H9 (cell line): ENCODE results near the gene CEACAM16. TPM values are rescaled to one million over a fixed set of nuclear protein-coding genes. Genes with fewer than 3 reads are reported as not detected.

ENCODE experiments used
- DNase-seq: peaks from one replicate; pipeline ENCODE4 v3.0.0-alpha.2; 2017
- H2AFZ ChIP-seq: one replicate; pipeline ENCODE4 v1.6.1; 2013; ENCODE audit warnings: mild to moderate bottlenecking, low read length, control low read depth, moderate library complexity
- H2AK5ac ChIP-seq: 2 replicates; pipeline ENCODE4 v1.6.1; 2013; ENCODE audit warnings: low read length, control low read depth, mixed read lengths; ENCODE audit not compliant: insufficient read length
- H2BK120ac ChIP-seq: one replicate; pipeline ENCODE4 v1.6.1; 2013; ENCODE audit warnings: low read depth, mild to moderate bottlenecking, low read length, control low read depth, inconsistent platforms; ENCODE audit not compliant: poor library complexity, severe bottlenecking
- H2BK12ac ChIP-seq: 2 replicates; pipeline ENCODE4 v1.6.1; 2013; ENCODE audit warnings: low read length, control low read depth, mixed read lengths, low read depth; ENCODE audit not compliant: insufficient read length
- H2BK15ac ChIP-seq: 2 replicates; pipeline ENCODE4 v1.6.1; 2013; ENCODE audit warnings: low read depth, low read length, control low read depth
- H2BK20ac ChIP-seq: one replicate; pipeline ENCODE4 v1.6.1; 2013; ENCODE audit warnings: low read depth, mild to moderate bottlenecking, low read length, control low read depth, inconsistent platforms; ENCODE audit not compliant: poor library complexity, severe bottlenecking
- H2BK5ac ChIP-seq: 2 replicates; pipeline ENCODE4 v1.6.1; 2013; ENCODE audit warnings: low read length, control low read depth, mixed read lengths; ENCODE audit not compliant: insufficient read length
- H3K14ac ChIP-seq: 2 replicates; pipeline ENCODE4 v1.6.1; 2013; ENCODE audit warnings: low read length, control low read depth; ENCODE audit not compliant: insufficient read depth
- H3K18ac ChIP-seq: 2 replicates; pipeline ENCODE4 v1.6.1; 2013; ENCODE audit warnings: low read depth, mild to moderate bottlenecking, mixed read lengths, low read length, control low read depth; ENCODE audit not compliant: insufficient read length
- H3K23ac ChIP-seq: 2 replicates; pipeline ENCODE4 v1.6.1; 2013; ENCODE audit warnings: low read length, control low read depth, mixed read lengths, low read depth; ENCODE audit not compliant: insufficient read length
- H3K23me2 ChIP-seq: 2 replicates; pipeline ENCODE4 v1.6.1; 2013; ENCODE audit warnings: low read depth, mild to moderate bottlenecking, mixed read lengths, low read length, control low read depth; ENCODE audit not compliant: insufficient read length, poor library complexity, severe bottlenecking
- H3K27ac ChIP-seq: 2 replicates; pipeline ENCODE4 v1.5.1; 2013; ENCODE audit warnings: low read length, control low read depth, mixed read lengths, low read depth; ENCODE audit not compliant: insufficient read length
- H3K27me3 ChIP-seq: 2 replicates; pipeline ENCODE4 v1.6.1; 2013; ENCODE audit warnings: low read length, control low read depth, inconsistent platforms; ENCODE audit not compliant: insufficient read depth
- H3K4ac ChIP-seq: 2 replicates; pipeline ENCODE4 v1.6.1; 2013; ENCODE audit warnings: low read depth, mild to moderate bottlenecking, control low read depth, inconsistent platforms, low read length, moderate library complexity
- H3K4me1 ChIP-seq: 2 replicates; pipeline ENCODE4 v1.6.1; 2013; ENCODE audit warnings: low read length, control low read depth, inconsistent platforms; ENCODE audit not compliant: insufficient read depth
- H3K4me2 ChIP-seq: 2 replicates; pipeline ENCODE4 v1.6.1; 2013; ENCODE audit warnings: low read length, control low read depth, mixed read lengths; ENCODE audit not compliant: insufficient read length, insufficient read depth
- H3K56ac ChIP-seq: 2 replicates; pipeline ENCODE4 v1.6.1; 2013; ENCODE audit warnings: low read depth, mild to moderate bottlenecking, mixed read lengths, low read length, control low read depth; ENCODE audit not compliant: insufficient read length
- H3K79me1 ChIP-seq: 2 replicates; pipeline ENCODE4 v1.6.1; 2013; ENCODE audit warnings: low read depth, mild to moderate bottlenecking, moderate library complexity, low read length, control low read depth, inconsistent platforms; ENCODE audit not compliant: insufficient read depth, poor library complexity, severe bottlenecking
- H3K79me2 ChIP-seq: 2 replicates; pipeline ENCODE4 v1.6.1; 2013; ENCODE audit warnings: low read length, control low read depth, inconsistent platforms; ENCODE audit not compliant: insufficient read depth
- H3K9ac ChIP-seq: 2 replicates; pipeline ENCODE4 v1.6.1; 2013; ENCODE audit warnings: low read length, control low read depth, mixed read lengths; ENCODE audit not compliant: insufficient read length; ENCODE audit errors: extremely low read depth
- H3K9me3 ChIP-seq: one replicate; pipeline ENCODE4 v1.6.1; 2013; ENCODE audit warnings: low read depth, low read length, inconsistent platforms; ENCODE audit not compliant: control insufficient read depth
- H3T11ph ChIP-seq: one replicate; pipeline ENCODE4 v1.6.1; 2013; ENCODE audit warnings: mild to moderate bottlenecking, low read length, control low read depth, inconsistent platforms
- H4K20me1 ChIP-seq: one replicate; pipeline ENCODE4 v1.6.1; 2013; ENCODE audit not compliant: control insufficient read depth, insufficient read length, insufficient read depth
- H4K5ac ChIP-seq: 2 replicates; pipeline ENCODE4 v1.6.1; 2013; ENCODE audit warnings: low read depth, mild to moderate bottlenecking, mixed read lengths, low read length, control low read depth; ENCODE audit not compliant: insufficient read length
- H4K8ac ChIP-seq: replicated peaks from 2 replicates; pipeline ENCODE4 v1.6.1; 2013; ENCODE audit warnings: low read length, control low read depth, mixed read lengths, low read depth; ENCODE audit not compliant: insufficient read length
- H4K91ac ChIP-seq: 2 replicates; pipeline ENCODE4 v1.6.1; 2013; ENCODE audit warnings: low read depth, mild to moderate bottlenecking, moderate library complexity, mixed read lengths, low read length, control low read depth; ENCODE audit not compliant: insufficient read length
- H3K27ac Mint-ChIP-seq, 3 experiments: 2 replicates in 2 of 3; 3 replicates in 1 of 3; pipeline ENCODE4 v1.8.0; 2020 to 2021; ENCODE audit warnings: mixed read lengths in 3 of 3, mild to moderate bottlenecking in 1 of 3, moderate library complexity in 1 of 3
- H3K27me3 Mint-ChIP-seq: 2 replicates; pipeline ENCODE4 v1.8.0; 2021; ENCODE audit warnings: low read depth, mild to moderate bottlenecking, moderate library complexity, mixed read lengths
- H3K36me3 Mint-ChIP-seq, 3 experiments: 2 replicates in 2 of 3; 3 replicates in 1 of 3; pipeline ENCODE4 v1.8.0; 2020 to 2021; ENCODE audit warnings: low read depth in 3 of 3, mixed read lengths in 3 of 3; ENCODE audit not compliant: insufficient read depth in 1 of 3
- H3K4me1 Mint-ChIP-seq, 2 experiments: 2 replicates each; pipeline ENCODE4 v1.8.0; 2020; ENCODE audit warnings: mixed read lengths in 2 of 2
- H3K4me3 Mint-ChIP-seq, 2 experiments: 2 replicates in 1 of 2; 3 replicates in 1 of 2; pipeline ENCODE4 v1.8.0; 2020 to 2021; ENCODE audit warnings: mild to moderate bottlenecking in 2 of 2, mixed read lengths in 2 of 2, moderate library complexity in 1 of 2
- H3K9me3 Mint-ChIP-seq, 2 experiments: 2 replicates in 1 of 2; 3 replicates in 1 of 2; pipeline ENCODE4 v1.8.0; 2020; ENCODE audit warnings: mild to moderate bottlenecking in 2 of 2, mixed read lengths in 2 of 2, moderate library complexity in 1 of 2
- WGBS: extraction: QIAGEN DNeasy Blood & Tissue Kit; methylation state at CpG from one replicate; pipeline ENCODE4 v1.1.7; 2013; ENCODE audit warnings: missing lambda C conversion rate, low lambda C conversion rate, mixed read lengths; ENCODE audit not compliant: insufficient read length; ENCODE audit errors: extremely low coverage; 5-methylcytosine and 5-hydroxymethylcytosine counted together
- total RNA-seq: library from RNA; stranded (reverse); gene quantifications from 2 replicates; pipeline ENCODE4 v1.2.1, GENCODE V29; 2021
- TF ChIP-seq, protein P1 (sequence below): fragments of 200-600 bp; sonication (generic); conservative IDR thresholded peaks from 3 replicates; pipeline ENCODE4 v1.8.0; 2021; ENCODE audit warnings: antibody characterized with exemption, mild to moderate bottlenecking

CEACAM16 gene
- total RNA-seq, 1 experiment from 2014 or later: not detected

DNA sequence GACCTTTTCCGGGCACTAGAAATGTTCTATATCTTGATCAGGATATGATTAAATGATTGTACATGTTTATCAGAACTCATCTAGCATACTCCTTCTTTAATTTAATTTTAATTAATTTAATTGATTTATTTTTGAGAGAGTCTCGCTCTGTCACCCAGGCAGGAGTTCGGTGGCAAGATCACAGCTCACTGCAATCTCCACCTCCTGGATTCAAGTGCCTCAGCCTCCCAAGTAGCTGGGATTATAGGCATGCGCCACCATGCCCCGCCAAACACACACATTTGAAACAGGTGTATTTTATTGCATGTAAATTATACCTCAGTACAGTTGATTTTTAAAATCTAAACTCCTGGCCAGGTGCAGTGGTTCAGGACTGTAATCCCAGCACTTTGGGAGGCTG lies 32.1 kb downstream of the CEACAM16 start:
- Histone ChIP-seq H4K20me1 (no peaks in the 10 kb centered on the region), H2BK120ac (no peak overlapping the region), H3K9ac (no peak overlapping the region), H3K18ac (no peak overlapping the region), H3K23me2 (no peaks in the 10 kb centered on the region), H2BK20ac (no peak overlapping the region), H4K91ac (no peak overlapping the region), H3K27ac (no peak overlapping the region), H3T11ph (no peak overlapping the region), H3K9me3 (no peaks in the 10 kb centered on the region), H2BK5ac (no peak overlapping the region), H3K4me1 (no peaks in the 10 kb centered on the region), H3K79me2 (no peaks in the 10 kb centered on the region), H2BK12ac (no peak overlapping the region), H2BK15ac (no peak overlapping the region), H4K5ac (no peak overlapping the region), H2AFZ (no peak overlapping the region), H3K23ac (no peak overlapping the region), H3K27me3 (no peaks in the 10 kb centered on the region), H3K56ac (no peak overlapping the region), H3K4me2 (no peak overlapping the region), H3K4ac (no peak overlapping the region), H4K8ac (no peak overlapping the region), H3K14ac (no peak overlapping the region), H2AK5ac (no peak overlapping the region), H3K79me1 (no peaks in the 10 kb centered on the region)
- peaks cover 19% of the 10 kb centered on the region for H3K27me3 Mint-ChIP-seq
- H3K4me3 Mint-ChIP-seq: no peak overlapping the region
- peaks cover 0 to 3% of the 10 kb centered on the region in 2 experiments; a peak in 1 of 5 replicates for H3K9me3 Mint-ChIP-seq
- TF ChIP-seq, protein P1, sequence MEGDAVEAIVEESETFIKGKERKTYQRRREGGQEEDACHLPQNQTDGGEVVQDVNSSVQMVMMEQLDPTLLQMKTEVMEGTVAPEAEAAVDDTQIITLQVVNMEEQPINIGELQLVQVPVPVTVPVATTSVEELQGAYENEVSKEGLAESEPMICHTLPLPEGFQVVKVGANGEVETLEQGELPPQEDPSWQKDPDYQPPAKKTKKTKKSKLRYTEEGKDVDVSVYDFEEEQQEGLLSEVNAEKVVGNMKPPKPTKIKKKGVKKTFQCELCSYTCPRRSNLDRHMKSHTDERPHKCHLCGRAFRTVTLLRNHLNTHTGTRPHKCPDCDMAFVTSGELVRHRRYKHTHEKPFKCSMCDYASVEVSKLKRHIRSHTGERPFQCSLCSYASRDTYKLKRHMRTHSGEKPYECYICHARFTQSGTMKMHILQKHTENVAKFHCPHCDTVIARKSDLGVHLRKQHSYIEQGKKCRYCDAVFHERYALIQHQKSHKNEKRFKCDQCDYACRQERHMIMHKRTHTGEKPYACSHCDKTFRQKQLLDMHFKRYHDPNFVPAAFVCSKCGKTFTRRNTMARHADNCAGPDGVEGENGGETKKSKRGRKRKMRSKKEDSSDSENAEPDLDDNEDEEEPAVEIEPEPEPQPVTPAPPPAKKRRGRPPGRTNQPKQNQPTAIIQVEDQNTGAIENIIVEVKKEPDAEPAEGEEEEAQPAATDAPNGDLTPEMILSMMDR: no peak
- no peak for DNase-seq
- H3K36me3 Mint-ChIP-seq: no peaks in the 10 kb centered on the region
- H3K27ac Mint-ChIP-seq: no peak overlapping the region
- H3K4me1 Mint-ChIP-seq: no peaks in the 10 kb centered on the region
- WGBS: no CpG with 5 or more reads among the region's 5 CpGs
